Loucy (cell line): ENCODE data around the gene LRRC25.

Experiments used
- H2AFZ ChIP-seq: fragments of 200-600 bp; sonication (generic); 2 replicates; pipeline ENCODE4 v1.6.0; 2016; ENCODE audit warnings: antibody characterized with exemption, mild to moderate bottlenecking, low read length, moderate library complexity
- H3F3A ChIP-seq: fragments of 200-600 bp; 2 replicates; pipeline ENCODE4 v1.6.0; 2016; ENCODE audit warnings: antibody characterized with exemption, low read depth, mild to moderate bottlenecking
- H3K27me3 ChIP-seq: fragments of 200-600 bp; sonication (generic); 2 replicates; pipeline ENCODE4 v1.6.1; 2014; ENCODE audit warnings: low read length, mild to moderate bottlenecking; ENCODE audit not compliant: insufficient read depth, poor library complexity, severe bottlenecking
- H3K36me3 ChIP-seq: fragments of 200-600 bp; sonication (generic); 2 replicates; pipeline ENCODE4 v1.6.1; 2016; ENCODE audit warnings: low read length; ENCODE audit not compliant: insufficient read depth
- H3K4me1 ChIP-seq: fragments of 200-600 bp; sonication (generic); 2 replicates; pipeline ENCODE4 v1.5.1; 2014; ENCODE audit warnings: low read length, mild to moderate bottlenecking; ENCODE audit not compliant: insufficient read depth, poor library complexity, severe bottlenecking
- H3K4me2 ChIP-seq: fragments of 200-600 bp; sonication (generic); 2 replicates; pipeline ENCODE4 v1.6.0; 2014; ENCODE audit warnings: antibody characterized with exemption, low read length, low read depth, mild to moderate bottlenecking; ENCODE audit not compliant: poor library complexity, severe bottlenecking
- H3K4me3 ChIP-seq: fragments of 200-600 bp; sonication (generic); 2 replicates; pipeline ENCODE4 v1.5.1; 2014; ENCODE audit warnings: low read length, mild to moderate bottlenecking, mixed read lengths; ENCODE audit not compliant: poor library complexity, severe bottlenecking
- H3K79me2 ChIP-seq: fragments of 200-600 bp; sonication (generic); 2 replicates; pipeline ENCODE4 v1.6.1; 2014; ENCODE audit warnings: low read length; ENCODE audit not compliant: insufficient read depth
- H3K9ac ChIP-seq: fragments of 200-600 bp; sonication (generic); 2 replicates; pipeline ENCODE4 v1.6.0; 2014; ENCODE audit warnings: mild to moderate bottlenecking, low read depth, low read length, moderate library complexity; ENCODE audit not compliant: poor library complexity, severe bottlenecking
- H3K9me2 ChIP-seq: fragments of 200-600 bp; sonication (generic); replicated peaks from 2 replicates; pipeline ENCODE4 v1.6.1; 2016; ENCODE audit warnings: low read depth, low read length, mixed read lengths
- H3K9me3 ChIP-seq: fragments of 200-600 bp; sonication (generic); 2 replicates; pipeline ENCODE4 v1.6.1; 2014; ENCODE audit warnings: mild to moderate bottlenecking, antibody characterized with exemption, low read length, low read depth; ENCODE audit not compliant: insufficient read depth
- H4K20me1 ChIP-seq: fragments of 200-600 bp; sonication (generic); 2 replicates; pipeline ENCODE4 v1.6.0; 2014; ENCODE audit warnings: antibody characterized with exemption, low read length, mild to moderate bottlenecking; ENCODE audit not compliant: insufficient read depth, poor library complexity, severe bottlenecking
- CTCF ChIP-seq: fragments of 200-600 bp; sonication (generic); conservative IDR thresholded peaks from 2 replicates; pipeline ENCODE4 v1.5.1; 2014; ENCODE audit warnings: mild to moderate bottlenecking, antibody characterized with exemption, low read length
- EZH2phosphoT487 ChIP-seq: fragments of 200-600 bp; IDR thresholded peaks from 2 replicates; pipeline ENCODE4 v1.6.1; 2018; ENCODE audit warnings: antibody characterized with exemption, mild to moderate bottlenecking, moderate library complexity, borderline replicate concordance

The LRRC25 gene

GRCh38 chr19:18418483-18419194 lies 21.2 kb upstream of the LRRC25 start:
- H3K4me1 ChIP-seq: peaks cover 73% of the 10 kb centered on the region
- no peaks in the 10 kb centered on the region for H3K27me3 ChIP-seq
- H3K4me2 ChIP-seq: peak overlapping the region; percentile 88
- H4K20me1 ChIP-seq: peaks cover 25% of the 10 kb centered on the region
- no peaks in the 10 kb centered on the region for H3K9me2 ChIP-seq
- no peaks in the 10 kb centered on the region for H3K36me3 ChIP-seq
- H3K4me3 ChIP-seq: peak overlapping the region; percentile 80
- no peak overlapping the region for H2AFZ ChIP-seq
- H3K9me3 ChIP-seq: no peaks in the 10 kb centered on the region
- TF ChIP-seq EZH2phosphoT487: no peak
- no peak for TF ChIP-seq CTCF
- H3K79me2 ChIP-seq: peaks cover 43% of the 10 kb centered on the region
- peaks cover 17% of the 10 kb centered on the region; the same call in 1 of the 2 replicates for H3F3A ChIP-seq
- H3K9ac ChIP-seq: peak overlapping the region; percentile 86

GRCh38 chr19:18418029-18418482 lies 20.6 kb upstream of the LRRC25 start:
- Histone ChIP-seq H3K4me2 (peak overlapping the region; percentile 88), H3K9me3 (no peaks in the 10 kb centered on the region), H3K36me3 (no peaks in the 10 kb centered on the region), H3K9me2 (no peaks in the 10 kb centered on the region), H4K20me1 (peaks cover 22% of the 10 kb centered on the region), H3K79me2 (peaks cover 37% of the 10 kb centered on the region), H3K4me3 (peak overlapping the region; percentile 80), H3K27me3 (no peaks in the 10 kb centered on the region), H3F3A (peaks cover 17% of the 10 kb centered on the region; the same call in 1 of the 2 replicates), H3K9ac (peak overlapping the region; percentile 86), H2AFZ (peak overlapping the region; percentile 33; the same call in 1 of the 2 replicates), H3K4me1 (peaks cover 70% of the 10 kb centered on the region)
- TF ChIP-seq CTCF: no peak
- TF ChIP-seq EZH2phosphoT487: no peak

GRCh38 chr19:18417250-18418028 lies 20.0 kb upstream of the LRRC25 start:
- Histone ChIP-seq H3K4me2 (peak overlapping the region; percentile 88), H3K36me3 (no peaks in the 10 kb centered on the region), H3F3A (peaks cover 17% of the 10 kb centered on the region; the same call in 1 of the 2 replicates), H3K4me1 (peaks cover 64% of the 10 kb centered on the region), H2AFZ (peak overlapping the region; percentile 33), H3K4me3 (peak overlapping the region; percentile 80), H3K27me3 (no peaks in the 10 kb centered on the region), H3K9me3 (no peaks in the 10 kb centered on the region), H4K20me1 (peaks cover 18% of the 10 kb centered on the region), H3K9ac (peak overlapping the region; percentile 86), H3K79me2 (peaks cover 31% of the 10 kb centered on the region), H3K9me2 (no peaks in the 10 kb centered on the region)
- no peak for TF ChIP-seq CTCF
- TF ChIP-seq EZH2phosphoT487: no peak
